Suprapubic skin (tissue), 4 donors: ENCODE results near the gene DHX40.

Source experiments
- POLR2A ChIP-seq, 2 donors: fragments of 450-650 bp; IDR thresholded peaks; one replicate each; pipeline ENCODE4 v1.6.1; 2017; ENCODE audit warnings: antibody characterized with exemption in 2 of 2, mild to moderate bottlenecking in 2 of 2, moderate library complexity in 2 of 2
- POLR2AphosphoS5 ChIP-seq, 3 donors: sonication (generic); formaldehyde crosslinking; IDR thresholded peaks; one replicate each; pipeline ENCODE4 v1.6.1; 2017; ENCODE audit warnings: antibody characterized with exemption in 3 of 3
- TF ChIP-seq, protein P1 (sequence below), 2 donors: fragments of 200-600 bp in 1 of 2; fragments of 450-650 bp in 1 of 2; sonication (generic) in 1 of 2; IDR thresholded peaks; one replicate each; pipeline ENCODE4 v1.5.1; 2016 to 2019; ENCODE audit warnings: antibody characterized with exemption in 2 of 2, mild to moderate bottlenecking in 1 of 2, moderate library complexity in 1 of 2

DNA sequence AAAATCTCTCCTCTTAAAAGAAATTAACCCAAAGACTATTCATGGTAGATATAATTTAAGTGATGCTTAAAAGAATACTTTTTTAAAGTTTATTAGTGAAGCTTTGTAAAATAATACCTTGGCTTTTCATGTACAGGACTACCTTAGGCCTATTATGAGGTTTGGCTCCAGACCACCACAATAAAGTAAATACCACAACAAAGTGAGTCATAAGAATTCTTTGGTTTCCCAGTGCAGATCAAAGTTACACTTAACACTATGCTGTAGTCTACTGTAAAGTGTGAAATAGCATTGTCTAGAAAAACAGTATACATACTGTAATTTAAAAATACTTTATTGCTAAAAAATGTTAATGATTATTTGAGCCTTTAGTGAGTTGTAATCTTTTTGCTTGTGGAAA is 85.9 kb downstream of the DHX40 start:
- TF ChIP-seq, protein P1, sequence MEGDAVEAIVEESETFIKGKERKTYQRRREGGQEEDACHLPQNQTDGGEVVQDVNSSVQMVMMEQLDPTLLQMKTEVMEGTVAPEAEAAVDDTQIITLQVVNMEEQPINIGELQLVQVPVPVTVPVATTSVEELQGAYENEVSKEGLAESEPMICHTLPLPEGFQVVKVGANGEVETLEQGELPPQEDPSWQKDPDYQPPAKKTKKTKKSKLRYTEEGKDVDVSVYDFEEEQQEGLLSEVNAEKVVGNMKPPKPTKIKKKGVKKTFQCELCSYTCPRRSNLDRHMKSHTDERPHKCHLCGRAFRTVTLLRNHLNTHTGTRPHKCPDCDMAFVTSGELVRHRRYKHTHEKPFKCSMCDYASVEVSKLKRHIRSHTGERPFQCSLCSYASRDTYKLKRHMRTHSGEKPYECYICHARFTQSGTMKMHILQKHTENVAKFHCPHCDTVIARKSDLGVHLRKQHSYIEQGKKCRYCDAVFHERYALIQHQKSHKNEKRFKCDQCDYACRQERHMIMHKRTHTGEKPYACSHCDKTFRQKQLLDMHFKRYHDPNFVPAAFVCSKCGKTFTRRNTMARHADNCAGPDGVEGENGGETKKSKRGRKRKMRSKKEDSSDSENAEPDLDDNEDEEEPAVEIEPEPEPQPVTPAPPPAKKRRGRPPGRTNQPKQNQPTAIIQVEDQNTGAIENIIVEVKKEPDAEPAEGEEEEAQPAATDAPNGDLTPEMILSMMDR (IDR thresholded peaks at IDR 0.05): no peak
- no peak for TF ChIP-seq POLR2A (IDR thresholded peaks at IDR 0.05)
- no peak for TF ChIP-seq POLR2AphosphoS5 (IDR thresholded peaks at IDR 0.05)
